CD4-positive, alpha-beta T cell treated with Interleukin-15 for 1 hour (primary cell): Measurements from ENCODE around the gene EHMT1.
"Not testable (repeated sequence)": the region's sequence is repeated elsewhere in the genome, so short reads cannot be mapped to it uniquely, and the experiment has no call there.

ENCODE experiments used
- DNase-seq: peaks from one replicate; pipeline ENCODE4 v3.0.0-alpha.2; 2020

Gene EHMT1

DNA sequence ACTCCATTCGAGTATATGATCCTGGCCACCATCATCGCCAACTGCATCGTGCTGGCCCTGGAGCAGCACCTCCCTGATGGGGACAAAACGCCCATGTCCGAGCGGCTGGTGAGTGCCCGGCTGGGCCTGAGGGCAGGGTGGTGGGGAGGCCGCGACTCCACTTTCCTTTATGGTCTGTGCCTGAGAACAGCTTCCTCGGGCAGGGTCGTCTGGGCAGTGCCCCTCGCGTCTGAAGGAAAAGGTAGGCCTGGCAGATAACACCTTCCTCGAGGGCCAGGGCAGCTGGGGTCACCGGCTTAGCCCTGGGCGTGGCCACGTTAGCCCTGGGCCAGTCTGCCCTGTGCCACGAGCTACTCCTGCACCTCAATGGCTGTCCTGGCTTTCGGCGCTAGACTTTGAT, 260.2 kb downstream of the EHMT1 start:
- DNase-seq = no peak

DNA sequence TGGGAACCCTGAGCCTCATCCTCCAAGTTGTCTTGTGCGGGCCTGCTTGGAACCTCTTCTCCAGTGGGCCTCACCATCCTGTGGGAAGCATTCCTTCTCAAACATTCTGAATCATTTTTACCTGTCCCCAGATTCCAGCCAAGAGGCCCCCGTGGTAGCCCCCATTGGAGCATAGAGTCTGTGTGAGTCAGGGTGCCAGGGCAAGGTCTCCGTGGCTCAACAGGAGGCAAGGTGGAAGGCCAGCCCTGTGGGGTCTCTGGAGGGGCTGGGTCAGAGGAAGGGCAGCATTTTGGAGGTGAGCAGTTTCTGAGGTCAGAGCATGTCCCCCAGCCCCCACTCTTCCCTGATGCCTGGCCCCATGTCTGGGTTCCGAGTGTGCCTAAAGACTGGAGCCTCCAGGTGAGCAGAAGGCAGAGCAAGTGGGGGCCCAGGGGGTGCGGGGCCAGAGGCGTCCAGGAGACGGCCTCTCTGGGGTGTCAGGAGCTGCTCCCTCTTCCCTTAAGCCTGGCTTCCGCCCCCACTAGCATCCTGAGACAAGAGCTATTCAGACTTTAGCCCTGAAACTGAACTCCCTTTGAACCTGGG, 260.9 kb downstream of the EHMT1 start:
- DNase-seq = no peak

- no peak for DNase-seq
Measured at GRCh38 chr9:137880160-137880975, 261.6 kb downstream of the EHMT1 start.

DNA sequence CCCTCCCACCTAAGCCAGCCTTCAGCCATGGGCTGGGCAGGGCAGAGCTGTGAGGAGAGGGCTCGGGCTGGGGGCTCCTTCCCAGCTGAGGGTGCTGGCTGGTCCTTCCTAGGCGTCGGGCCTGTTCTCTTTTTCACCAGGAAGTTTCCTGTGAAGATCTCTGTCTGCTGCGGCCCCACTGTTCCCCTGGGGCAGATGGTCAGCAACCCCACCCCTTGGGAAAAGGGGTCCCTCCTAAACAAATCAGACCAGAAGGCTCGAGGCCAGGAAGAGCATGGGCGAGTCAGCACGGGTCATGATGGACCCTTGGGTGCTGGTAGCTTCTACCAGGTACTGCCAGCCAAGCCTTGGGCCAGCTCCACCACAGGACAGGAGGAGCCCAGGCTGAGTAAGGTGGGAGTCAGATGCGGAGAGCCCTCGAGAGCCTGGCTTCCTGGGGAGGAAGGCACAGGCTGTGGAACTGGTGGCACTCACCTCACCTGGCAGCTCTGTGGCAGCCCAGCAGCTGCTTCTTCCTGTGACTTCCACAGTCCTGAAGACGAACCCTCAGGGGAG, 262.2 kb downstream of the EHMT1 start:
- no peak for DNase-seq

DNA sequence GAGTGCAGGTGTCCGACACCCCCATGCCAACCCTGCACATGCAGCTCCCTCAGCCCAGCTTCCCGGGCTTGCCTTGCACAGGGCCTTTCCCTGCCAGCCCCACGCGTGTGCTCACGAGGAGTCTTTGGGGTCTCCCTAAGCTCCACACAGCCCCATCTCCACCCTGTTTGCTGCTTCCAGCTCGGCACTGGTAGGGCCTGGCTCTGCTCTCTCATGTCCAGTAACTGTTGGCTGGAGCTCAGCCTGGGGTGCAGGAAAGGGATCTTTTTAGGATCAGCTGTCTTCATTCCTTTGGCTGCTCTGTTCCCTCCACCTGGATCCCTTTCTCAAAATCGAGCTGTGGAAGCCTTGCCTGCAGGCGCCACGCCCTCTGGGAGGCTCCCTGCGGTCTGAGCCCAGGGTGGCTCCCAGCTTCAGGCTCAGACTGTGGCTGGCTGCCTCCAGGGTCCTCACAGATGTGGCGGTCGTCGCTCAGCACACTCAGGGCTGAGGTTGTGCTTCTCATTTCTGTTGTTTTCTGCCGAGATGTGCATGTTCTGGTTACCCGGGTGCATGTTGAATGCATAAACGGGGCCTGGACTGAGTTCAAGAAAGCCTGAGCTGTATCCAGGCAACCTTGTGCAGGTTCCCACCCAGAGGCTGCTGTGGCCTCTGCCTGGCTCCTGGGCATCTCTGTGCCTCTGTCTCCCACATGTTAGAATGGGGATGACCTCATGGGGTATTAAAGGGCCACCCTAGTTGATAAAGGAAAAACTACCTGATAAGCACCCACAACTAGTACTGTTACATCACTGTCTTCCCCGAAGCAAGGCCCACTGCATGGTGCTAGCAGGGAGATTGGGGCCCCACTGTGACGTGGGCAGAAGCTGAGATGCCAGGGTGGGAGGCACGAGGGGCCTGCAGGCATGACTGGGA, 263.0 kb downstream of the EHMT1 start:
- no peak for DNase-seq

- DNase-seq = no peak
Measured at GRCh38 chr9:137882506-137882821, 263.7 kb downstream of the EHMT1 start.

DNA sequence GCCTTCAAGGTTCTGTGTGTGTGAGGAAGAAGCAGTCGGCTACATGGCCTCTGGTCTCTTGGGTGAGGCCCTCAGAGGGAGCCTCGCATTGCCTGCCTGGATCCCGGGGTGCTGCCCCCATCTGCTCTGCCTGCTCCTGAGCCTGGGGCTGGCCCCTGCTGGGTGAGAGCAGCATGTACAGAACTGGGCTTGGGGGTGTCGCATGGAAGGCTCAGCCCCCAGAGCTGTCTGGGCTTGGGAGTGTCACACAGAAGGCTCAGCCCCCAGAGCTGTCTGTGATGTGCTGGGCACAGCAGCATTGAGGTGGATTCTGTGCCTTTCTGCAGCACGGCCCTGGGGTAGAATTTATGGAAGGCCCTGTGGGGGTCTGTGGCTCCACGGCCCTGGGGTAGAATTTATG, 265.2 kb downstream of the EHMT1 start:
- DNase-seq = not testable (repeated sequence)

- not testable (repeated sequence) for DNase-seq
Measured at GRCh38 chr9:137884547-137884946, 265.7 kb downstream of the EHMT1 start.

- not testable (repeated sequence) for DNase-seq
Measured at GRCh38 chr9:137885121-137885520, 266.3 kb downstream of the EHMT1 start.
